K562 (cell line): Measurements from ENCODE around the gene OPN1MW3. TPM values are rescaled to one million over a fixed set of nuclear protein-coding genes. Genes with fewer than 3 reads are reported as not detected.
"Not testable (repeated sequence)": the region's sequence is repeated elsewhere in the genome, so short reads cannot be mapped to it uniquely, and the experiment has no call there.

Experiments
- ATAC-seq: fragments of 200-7000 bp; cut with Tn5 transposase; 3 replicates; pipeline ENCODE4 v1.9.1; 2020; ENCODE audit warnings: moderate library complexity
- Bru-seq: library from RNA; stranded (reverse); fragments of 400-500 nt; gene quantifications from one replicate; lab custom pipeline; 2021; lab: Mats Ljungman, UMichigan
- BruChase-seq, 2 experiments: library from RNA; stranded (reverse); fragments of 400-500 nt; gene quantifications; one replicate each; lab custom pipeline; 2021; lab: Mats Ljungman, UMichigan
- BruUV-seq: library from RNA; stranded (reverse); fragments of 400-500 nt; replicated peaks from 2 replicates; lab custom pipeline; 2021; lab: Mats Ljungman, UMichigan
- CTCF ChIA-PET: fragments of 300-600 bp; formaldehyde crosslinking; extraction: SDS; loops from one replicate; lab custom pipeline; 2021; ENCODE audit warnings: low intra/inter-chr PET ratio; lab: Yijun Ruan, JAX
- POLR2A ChIA-PET: fragments of 300-600, 350-650 bp; sonication (Branson Sonifier 250); formaldehyde crosslinking; extraction: SDS; loops from one replicate; lab custom pipeline; 2021; ENCODE audit warnings: antibody characterized with exemption, inconsistent platforms; lab: Yijun Ruan, JAX
- DNase-seq, 4 experiments: peaks; one replicate each; pipeline versions ENCODE4 v3.0.0 to v3.0.0-alpha.2; 2011 to 2018; ENCODE audit warnings: low spot score in 3 of 4, mixed read lengths in 3 of 4; ENCODE audit errors: extremely low read depth in 1 of 4
- FAIRE-seq: peaks from 2 replicates; lab custom pipeline; 2011; peaks lifted over from hg19 to GRCh38; lab: Jason Lieb, UNC
- H2AFZ ChIP-seq: 2 replicates; pipeline ENCODE4 v1.6.0; 2011; ENCODE audit warnings: low read depth, low read length, control low read depth, inconsistent platforms
- H3K27ac ChIP-seq: fragments of 200-600 bp; 3 replicates; pipeline ENCODE4 v1.8.0; 2011; ENCODE audit warnings: low read depth, mild to moderate bottlenecking, control low read depth, inconsistent platforms, low read length, moderate library complexity, mixed read lengths; ENCODE audit errors: extremely low read depth
- H3K27me3 ChIP-seq, 2 experiments: fragments of 300-600 bp in 1 of 2; 2 replicates in 1 of 2; 3 replicates in 1 of 2; pipeline versions ENCODE4 v1.6.0 to v1.8.0; 2011; ENCODE audit warnings: inconsistent platforms in 2 of 2, low read length in 2 of 2, mild to moderate bottlenecking in 1 of 2, mixed read lengths in 1 of 2, moderate library complexity in 1 of 2; ENCODE audit not compliant: control insufficient read depth in 2 of 2, insufficient read depth in 2 of 2
- H3K36me3 ChIP-seq: fragments of 300-600 bp; 3 replicates; pipeline ENCODE4 v1.8.0; 2011; ENCODE audit warnings: mild to moderate bottlenecking, low read length, inconsistent platforms; ENCODE audit not compliant: control insufficient read depth, insufficient read depth
- H3K4me1 ChIP-seq, 2 experiments: fragments of 200-600 bp in 1 of 2; replicated peaks in 1 of 2; 2 replicates in 1 of 2; 3 replicates in 1 of 2; pipeline versions ENCODE4 v1.5.1 to v1.8.0; 2011; ENCODE audit warnings: inconsistent platforms in 2 of 2, low read length in 2 of 2, mild to moderate bottlenecking in 1 of 2, mixed read lengths in 1 of 2, moderate library complexity in 1 of 2; ENCODE audit not compliant: control insufficient read depth in 2 of 2, insufficient read depth in 2 of 2
- H3K4me2 ChIP-seq: 2 replicates; pipeline ENCODE4 v1.6.1; 2011; ENCODE audit warnings: low read length, control low read depth, inconsistent platforms, mixed read lengths; ENCODE audit not compliant: insufficient read depth
- H3K4me3 ChIP-seq: fragments of 200-600 bp; sonication (generic), shearing (Covaris generic); 2 replicates; pipeline ENCODE4 v1.5.1; 2016; ENCODE audit warnings: control low read depth, inconsistent platforms
- H3K79me2 ChIP-seq: fragments of 200-600 bp; 3 replicates; pipeline ENCODE4 v1.8.0; 2011; ENCODE audit warnings: low read length, inconsistent platforms; ENCODE audit not compliant: control insufficient read depth, insufficient read depth
- H3K9ac ChIP-seq, 2 experiments: 2 replicates each; pipeline versions ENCODE4 v1.6.0 to v1.6.1; 2011; ENCODE audit warnings: low read depth in 2 of 2, low read length in 2 of 2, control low read depth in 1 of 2, inconsistent platforms in 1 of 2, mild to moderate bottlenecking in 1 of 2, mixed read lengths in 1 of 2; ENCODE audit not compliant: insufficient read depth in 1 of 2
- H3K9me1 ChIP-seq: one replicate; pipeline ENCODE4 v1.6.0; 2011; ENCODE audit warnings: inconsistent platforms, mild to moderate bottlenecking, low read length, moderate library complexity; ENCODE audit not compliant: control insufficient read depth, insufficient read depth
- H3K9me3 ChIP-seq: replicated peaks from 2 replicates; pipeline ENCODE4 v1.5.1; 2011; ENCODE audit warnings: low read depth, low read length, inconsistent platforms; ENCODE audit not compliant: control insufficient read depth, insufficient read depth
- H4K20me1 ChIP-seq: replicated peaks from 2 replicates; pipeline ENCODE4 v1.6.1; 2011; ENCODE audit warnings: low read length, inconsistent platforms, mixed read lengths; ENCODE audit not compliant: control insufficient read depth, insufficient read depth
- WGBS: fragments of 100-300 bp; shearing (Covaris generic); methylation state at CpG from one replicate; pipeline ENCODE4 v1.1.6; 2016; ENCODE audit warnings: low coverage, mixed read lengths; ENCODE audit not compliant: insufficient coverage; ENCODE audit errors: missing lambda C conversion rate; 5-methylcytosine and 5-hydroxymethylcytosine counted together
- in situ Hi-C: fragments of 300-500 bp; cut with MboI; formaldehyde crosslinking; loops from 4 replicates; pipeline ENCODE4 v1.15.0; 2018; ENCODE audit warnings: inconsistent platforms, mixed read lengths
- intact Hi-C: fragments of 100-400 bp; cut with micrococcal nuclease; formaldehyde crosslinking; loops from 2 replicates; pipeline ENCODE4 v1.14.2; 2022
- long read RNA-seq, 3 experiments: library from polyadenylated mRNA in 2 of 3; library from RNA in 1 of 3; unstranded in 2 of 3; stranded (forward) in 1 of 3; transcript quantifications; one replicate each; pipeline ENCODE4 v2.0.0, GENCODE V29; 2019 to 2022
- polyA minus RNA-seq, 3 experiments: library from RNA; depleted of rRNA, polyadenylated mRNA; stranded (reverse); fragments of >200 nt; gene quantifications; 2 replicates each; pipeline ENCODE4 v1.2.3, GENCODE V29; 2011
- polyA plus RNA-seq, 8 experiments: library from polyadenylated mRNA; depleted of rRNA in 4 of 8; stranded (reverse) in 5 of 8; unstranded in 3 of 8; fragments of >200 nt; fragmentation: Nextera tagmentation in 2 of 8; fragmentation: Illumina TruSeq in 1 of 8; extraction: Ambion mirVana in 2 of 8; extraction: Trizol in 1 of 8; gene quantifications; 2 replicates each; pipeline versions ENCODE4 v1.2.1 to v1.2.3, GENCODE V29; 2011 to 2014; ENCODE audit warnings: inconsistent platforms in 1 of 8, missing spikeins in 1 of 8
- total RNA-seq, 7 experiments: library from RNA; depleted of rRNA in 6 of 7; stranded (reverse); fragments of >200 nt in 6 of 7; fragmentation: Illumina TruSeq in 2 of 7; extraction: Trizol in 2 of 7; gene quantifications; 2 replicates each; pipeline versions ENCODE4 v1.2.1 to v1.2.3, GENCODE V29; 2011 to 2021; ENCODE audit warnings: low replicate concordance in 1 of 7

OPN1MW3 gene
- total RNA-seq (2011; cell fraction: chromatin; rRNA removed; ENCODE audit: low replicate concordance), result not detected in 2 replicates
- not detected in 2 replicates for total RNA-seq (2011; cell fraction: nucleolus; rRNA removed)
- not detected in 2 replicates for total RNA-seq (2011; cell fraction: nucleoplasm; rRNA removed)
- total RNA-seq (2014; rRNA removed), result not detected in 2 replicates
- total RNA-seq (2014; rRNA removed; fragmentation: Illumina TruSeq; extraction: Trizol), result not detected in 2 replicates
- total RNA-seq (2015; rRNA removed; fragmentation: Illumina TruSeq; extraction: Trizol), result not detected in 2 replicates
- total RNA-seq (2021), result not detected in 2 replicates
- not detected in 2 replicates for polyA plus RNA-seq (2011; rRNA removed)
- polyA plus RNA-seq (2011; cell fraction: cytosol; rRNA removed), result not detected in 2 replicates
- polyA plus RNA-seq (2011; cell fraction: nucleus; rRNA removed), result not detected in 2 replicates
- polyA plus RNA-seq (2012), result not detected in 2 replicates
- polyA plus RNA-seq (2014; fragmentation: Illumina TruSeq; extraction: Trizol), result not detected in 2 replicates
- polyA plus RNA-seq (2014; fragmentation: Nextera tagmentation; extraction: Ambion mirVana), result not detected
- not detected in 2 replicates for polyA plus RNA-seq (2014; rRNA removed)
- polyA minus RNA-seq (2011; rRNA and poly(A)+ RNA removed), result not detected in 2 replicates
- not detected in 2 replicates for polyA minus RNA-seq (2011; cell fraction: cytosol; rRNA and poly(A)+ RNA removed)
- polyA minus RNA-seq (2011; cell fraction: nucleus; rRNA and poly(A)+ RNA removed), result not detected in 2 replicates
- Bru-seq, nascent RNA, result not detected
- not detected for BruChase-seq, experiment 1, labeled RNA remaining after a 2-hour chase
- BruChase-seq, experiment 2, labeled RNA remaining after a 6-hour chase, result not detected
- long read RNA-seq, experiment 1, result 0 reads
- long read RNA-seq, experiment 2, result 0 reads
- long read RNA-seq, experiment 3, partial matches to known transcripts, result 1 of 1 reads
- long read RNA-seq, experiment 3, other reads (novel, unspliced or antisense), result 0 of 1 reads

DNA sequence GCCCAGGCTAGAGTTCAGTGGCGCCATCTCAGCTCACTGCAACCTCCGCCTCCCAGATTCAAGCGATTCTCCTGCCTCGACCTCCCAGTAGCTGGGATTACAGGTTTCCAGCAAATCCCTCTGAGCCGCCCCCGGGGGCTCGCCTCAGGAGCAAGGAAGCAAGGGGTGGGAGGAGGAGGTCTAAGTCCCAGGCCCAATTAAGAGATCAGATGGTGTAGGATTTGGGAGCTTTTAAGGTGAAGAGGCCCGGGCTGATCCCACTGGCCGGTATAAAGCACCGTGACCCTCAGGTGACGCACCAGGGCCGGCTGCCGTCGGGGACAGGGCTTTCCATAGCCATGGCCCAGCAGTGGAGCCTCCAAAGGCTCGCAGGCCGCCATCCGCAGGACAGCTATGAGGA, at the start of gene OPN1MW3:
Gene OPN1MW3 (plus strand): TSS at position 301 of the 400 bp plus-strand sequence. CDS start 38 bp downstream, at position 339.
- not testable (repeated sequence) for FAIRE-seq
- no CpG with 5 or more reads among the region's 17 CpGs for WGBS

DNA sequence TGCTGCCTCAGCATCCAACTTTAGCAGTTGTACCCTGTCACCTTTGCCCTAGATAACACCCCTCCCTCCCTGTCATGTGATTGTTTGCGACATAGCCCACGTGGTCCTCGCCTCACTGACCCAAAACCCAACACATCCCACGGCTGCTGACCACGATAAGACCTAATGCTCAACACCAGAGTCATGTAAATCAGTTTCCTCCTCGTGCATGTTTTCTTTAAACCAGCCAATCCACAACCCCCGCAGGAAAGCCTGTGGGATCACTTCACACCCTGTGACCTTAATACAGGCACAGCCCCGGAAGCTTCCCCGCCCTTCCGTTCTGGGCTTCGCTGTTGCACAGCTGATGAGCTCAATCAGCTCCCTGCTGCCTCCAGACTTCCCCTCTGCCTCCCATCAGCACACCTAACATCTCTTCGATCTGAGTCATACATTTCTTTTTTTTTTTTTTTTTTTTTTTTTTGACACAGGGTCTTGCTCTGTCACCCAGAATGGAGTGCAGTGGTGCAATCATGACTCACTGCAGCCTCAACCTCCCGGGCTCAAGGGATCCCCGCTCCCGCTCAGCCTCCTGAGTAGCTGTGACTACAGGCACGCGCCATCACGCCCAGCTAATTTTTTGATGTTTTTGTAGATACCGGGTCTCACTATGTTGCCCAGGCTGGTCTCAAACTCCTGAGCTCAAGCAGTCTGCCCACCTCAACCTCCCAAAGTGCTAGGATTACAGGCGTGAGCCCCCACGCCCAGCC, 47.5 kb upstream of the OPN1MW3 start:
- FAIRE-seq, H3K27me3 ChIP-seq, H3K9ac ChIP-seq, H3K79me2 ChIP-seq, H3K27ac ChIP-seq, intact Hi-C loops, CTCF ChIA-PET, POLR2A ChIA-PET, H3K36me3 ChIP-seq, H3K4me3 ChIP-seq, H2AFZ ChIP-seq, H3K9me3 ChIP-seq, H3K4me1 ChIP-seq, H3K4me2 ChIP-seq, H4K20me1 ChIP-seq, BruUV-seq, H3K9me1 ChIP-seq, DNase-seq: not testable (repeated sequence)
- in situ Hi-C loops, result loop anchor here (25.0 kb wide), 1 partner anchor 102 kb away; no protein-coding TSS in a partner anchor
- ATAC-seq, result peak; percentile 98
- no CpG with 5 or more reads among the region's 21 CpGs for WGBS

More for the DNA sequence above, at the start of gene OPN1MW3:
- H3K36me3 ChIP-seq, H3K79me2 ChIP-seq, H4K20me1 ChIP-seq, CTCF ChIA-PET, H3K4me3 ChIP-seq, H3K27me3 ChIP-seq, H2AFZ ChIP-seq, intact Hi-C loops, BruUV-seq, H3K27ac ChIP-seq, H3K4me2 ChIP-seq, H3K9ac ChIP-seq, DNase-seq, H3K9me1 ChIP-seq, in situ Hi-C loops, H3K4me1 ChIP-seq, POLR2A ChIA-PET, H3K9me3 ChIP-seq: not testable (repeated sequence)
- ATAC-seq, result peak; percentile 68

DNA sequence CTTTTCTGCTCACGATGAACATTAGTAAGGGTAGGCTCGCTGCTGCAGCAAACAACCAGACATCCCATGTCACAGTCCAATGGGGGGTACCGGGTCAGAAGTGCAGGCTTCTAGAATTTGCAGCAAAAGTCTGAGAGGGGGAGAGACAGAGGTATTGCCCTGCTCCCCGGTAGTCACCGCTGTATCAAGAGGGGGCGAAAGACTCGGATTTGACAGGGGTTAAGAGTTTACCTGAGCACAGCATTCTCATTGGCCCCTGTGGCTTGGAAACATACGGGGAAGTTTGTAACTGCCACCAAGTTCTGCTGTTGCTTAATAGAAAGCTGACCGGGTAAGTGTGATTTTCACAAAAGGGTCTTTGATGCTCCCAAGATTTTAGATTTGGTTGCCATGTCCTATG, 46.3 kb upstream of the OPN1MW3 start:
- FAIRE-seq, BruUV-seq: not testable (repeated sequence)

More for the DNA sequence above, 46.3 kb upstream of the OPN1MW3 start:
- ATAC-seq, H3K27me3 ChIP-seq, H3K36me3 ChIP-seq, H4K20me1 ChIP-seq, H3K4me3 ChIP-seq, CTCF ChIA-PET, H3K9me3 ChIP-seq, H2AFZ ChIP-seq, H3K4me1 ChIP-seq, H3K79me2 ChIP-seq, H3K27ac ChIP-seq, intact Hi-C loops, H3K4me2 ChIP-seq, POLR2A ChIA-PET, DNase-seq, H3K9ac ChIP-seq, H3K9me1 ChIP-seq: not testable (repeated sequence)
- WGBS, result 82% methylated on average over 3 of the region's 9 CpGs
- in situ Hi-C loops, result loop anchor here (25.0 kb wide), 1 partner anchor 101 kb away; no protein-coding TSS in a partner anchor
